MG63 (cell line): ENCODE data around the gene PATE1. TPM values are rescaled to one million over a fixed set of nuclear protein-coding genes. Genes with fewer than 3 reads are reported as not detected.
"Not testable (repeated sequence)": the region's sequence is repeated elsewhere in the genome, so short reads cannot be mapped to it uniquely, and the experiment has no call there.

Experiments
- DNase-seq: peaks from one replicate; pipeline ENCODE4 v3.0.0-alpha.2; 2020
- H3K27me3 ChIP-seq: fragments of 250-450 bp; sonication (Bioruptor Pico); 2 replicates; pipeline ENCODE4 v1.5.1; 2020; ENCODE audit warnings: mild to moderate bottlenecking, moderate library complexity
- H3K36me3 ChIP-seq: fragments of 250-450 bp; sonication (Bioruptor Pico); 2 replicates; pipeline ENCODE4 v1.5.1; 2020; ENCODE audit warnings: mild to moderate bottlenecking, moderate library complexity
- H3K4me3 ChIP-seq: fragments of 250-450 bp; sonication (Bioruptor Pico); 2 replicates; pipeline ENCODE4 v1.5.1; 2020; ENCODE audit warnings: mild to moderate bottlenecking, moderate library complexity
- H3K9me3 ChIP-seq: fragments of 250-450 bp; sonication (Bioruptor Pico); 2 replicates; pipeline ENCODE4 v1.5.1; 2020; ENCODE audit warnings: mild to moderate bottlenecking, moderate library complexity
- total RNA-seq: library from RNA; depleted of rRNA; stranded (reverse); fragments of >200 nt; shearing (Covaris generic); gene quantifications from 2 replicates; pipeline ENCODE4 v1.2.3, GENCODE V29; 2014; ENCODE audit warnings: low replicate concordance; rRNA removed

Gene PATE1
- not detected in 2 replicates for total RNA-seq

- no peak within 1 kb of the TSS for H3K4me3 ChIP-seq
Measured at GRCh38 chr11:125745979-125746378, at the start of gene PATE1. TSS of gene PATE1 (plus strand) at chr11:125746279. CDS start at chr11:125746305, 26 bp downstream.

GRCh38 chr11:125701018-125701610, 45.0 kb upstream of the PATE1 start:
- Histone ChIP-seq H3K9me3 (no peaks in the 10 kb centered on the region; the same call in 1 of the 2 replicates), H3K36me3 (no peaks in the 10 kb centered on the region), H3K4me3 (no peak overlapping the region), H3K27me3 (no peaks in the 10 kb centered on the region)
- no peak for DNase-seq

More at GRCh38 chr11:125745979-125746378, at the start of gene PATE1:
- no peaks in the 10 kb centered on the region for H3K9me3 ChIP-seq
- DNase-seq, result no peak
- no peaks in the 10 kb centered on the region for H3K36me3 ChIP-seq
- peaks cover 47% of the 10 kb centered on the region for H3K27me3 ChIP-seq

GRCh38 chr11:125701858-125702621, 44.0 kb upstream of the PATE1 start:
- no peaks in the 10 kb centered on the region for H3K27me3 ChIP-seq
- no peak for DNase-seq
- H3K9me3 ChIP-seq, result no peaks in the 10 kb centered on the region; the same call in 1 of the 2 replicates
- H3K4me3 ChIP-seq, result no peak overlapping the region
- no peaks in the 10 kb centered on the region for H3K36me3 ChIP-seq

- not testable (repeated sequence) for H3K36me3 ChIP-seq, DNase-seq, H3K9me3 ChIP-seq, H3K4me3 ChIP-seq, H3K27me3 ChIP-seq
Measured at GRCh38 chr11:125704686-125705085, 41.4 kb upstream of the PATE1 start.

- Histone ChIP-seq H3K27me3 (peaks cover 3% of the 10 kb centered on the region), H3K36me3 (no peaks in the 10 kb centered on the region), H3K9me3 (no peaks in the 10 kb centered on the region), H3K4me3 (no peak overlapping the region)
- DNase-seq, result peak; percentile 20
Measured at GRCh38 chr11:125720781-125721180, 25.3 kb upstream of the PATE1 start.

GRCh38 chr11:125724125-125724524, 22.0 kb upstream of the PATE1 start:
- DNase-seq, result no peak
- Histone ChIP-seq H3K9me3 (no peaks in the 10 kb centered on the region), H3K36me3 (no peaks in the 10 kb centered on the region), H3K4me3 (no peak overlapping the region), H3K27me3 (peaks cover 10% of the 10 kb centered on the region)

GRCh38 chr11:125728969-125729368, 17.1 kb upstream of the PATE1 start:
- peaks cover 17% of the 10 kb centered on the region for H3K27me3 ChIP-seq
- no peaks in the 10 kb centered on the region for H3K36me3 ChIP-seq
- DNase-seq, result no peak
- no peaks in the 10 kb centered on the region for H3K9me3 ChIP-seq
- no peak overlapping the region for H3K4me3 ChIP-seq

GRCh38 chr11:125740617-125741016, 5.5 kb upstream of the PATE1 start:
- no peaks in the 10 kb centered on the region for H3K9me3 ChIP-seq
- no peaks in the 10 kb centered on the region for H3K36me3 ChIP-seq
- no peak for DNase-seq
- H3K27me3 ChIP-seq, result peaks cover 46% of the 10 kb centered on the region
- H3K4me3 ChIP-seq, result no peak overlapping the region

GRCh38 chr11:125743681-125744080, 2.4 kb upstream of the PATE1 start:
- DNase-seq, result no peak
- Histone ChIP-seq H3K36me3 (no peaks in the 10 kb centered on the region), H3K4me3 (no peak overlapping the region), H3K27me3 (peaks cover 46% of the 10 kb centered on the region), H3K9me3 (no peaks in the 10 kb centered on the region)

- no peak for DNase-seq
- peaks cover 2% of the 10 kb centered on the region; the same call in 1 of the 2 replicates for H3K9me3 ChIP-seq
- peaks cover 37% of the 10 kb centered on the region for H3K27me3 ChIP-seq
- no peaks in the 10 kb centered on the region for H3K36me3 ChIP-seq
- H3K4me3 ChIP-seq, result no peak overlapping the region
Measured at GRCh38 chr11:125750629-125751028, 4.5 kb downstream of the PATE1 start.

GRCh38 chr11:125756050-125756449, 10.0 kb downstream of the PATE1 start:
- H3K9me3 ChIP-seq, result peaks cover 2% of the 10 kb centered on the region; the same call in 1 of the 2 replicates
- H3K36me3 ChIP-seq, result no peaks in the 10 kb centered on the region
- peaks cover 20% of the 10 kb centered on the region for H3K27me3 ChIP-seq
- no peak overlapping the region for H3K4me3 ChIP-seq
- no peak for DNase-seq

GRCh38 chr11:125762445-125762844, 16.4 kb downstream of the PATE1 start:
- Histone ChIP-seq H3K27me3 (peaks cover 17% of the 10 kb centered on the region; the same call in 1 of the 2 replicates), H3K36me3 (no peaks in the 10 kb centered on the region), H3K9me3 (no peaks in the 10 kb centered on the region), H3K4me3 (no peak overlapping the region)
- DNase-seq, result no peak

- no peak overlapping the region for H3K4me3 ChIP-seq
- H3K9me3 ChIP-seq, result no peaks in the 10 kb centered on the region
- no peaks in the 10 kb centered on the region for H3K36me3 ChIP-seq
- H3K27me3 ChIP-seq, result peaks cover 24% of the 10 kb centered on the region
- no peak for DNase-seq
Measured at GRCh38 chr11:125763483-125763882, 17.4 kb downstream of the PATE1 start.

- H3K36me3 ChIP-seq, result no peaks in the 10 kb centered on the region
- DNase-seq, result no peak
- no peak overlapping the region for H3K4me3 ChIP-seq
Measured at GRCh38 chr11:125766251-125766650, 20.2 kb downstream of the PATE1 start.

GRCh38 chr11:125768336-125769046, 22.4 kb downstream of the PATE1 start:
- Histone ChIP-seq H3K36me3 (no peaks in the 10 kb centered on the region), H3K9me3 (no peaks in the 10 kb centered on the region), H3K27me3 (peaks cover 37% of the 10 kb centered on the region), H3K4me3 (no peak overlapping the region)
- DNase-seq, result no peak

More at GRCh38 chr11:125766251-125766650, 20.2 kb downstream of the PATE1 start:
- Histone ChIP-seq H3K9me3 (no peaks in the 10 kb centered on the region), H3K27me3 (peaks cover 39% of the 10 kb centered on the region)

- no peak for DNase-seq
- peaks cover 3% of the 10 kb centered on the region; the same call in 1 of the 2 replicates for H3K9me3 ChIP-seq
- no peak overlapping the region for H3K4me3 ChIP-seq
- H3K36me3 ChIP-seq, result no peaks in the 10 kb centered on the region
- peaks cover 33% of the 10 kb centered on the region for H3K27me3 ChIP-seq
Measured at GRCh38 chr11:125770583-125770982, 24.5 kb downstream of the PATE1 start.
